AG10803 (cell line): ENCODE data around the gene MYO1D.
A peak's percentile ranks its signal among the peaks of the same experiment; 100 is the strongest.

Source experiments
- DNase-seq: peaks from one replicate; pipeline ENCODE4 v3.0.0; 2010; ENCODE audit warnings: low read depth
- H3K4me3 ChIP-seq: 2 replicates; pipeline ENCODE4 v1.5.1; 2011; ENCODE audit warnings: mild to moderate bottlenecking, low read length, control low read depth
- TF ChIP-seq, protein P1 (sequence below): conservative IDR thresholded peaks from 2 replicates; pipeline ENCODE4 v1.5.1; 2011; ENCODE audit warnings: mild to moderate bottlenecking, low read length, control low read depth, inconsistent platforms

Gene MYO1D

DNA sequence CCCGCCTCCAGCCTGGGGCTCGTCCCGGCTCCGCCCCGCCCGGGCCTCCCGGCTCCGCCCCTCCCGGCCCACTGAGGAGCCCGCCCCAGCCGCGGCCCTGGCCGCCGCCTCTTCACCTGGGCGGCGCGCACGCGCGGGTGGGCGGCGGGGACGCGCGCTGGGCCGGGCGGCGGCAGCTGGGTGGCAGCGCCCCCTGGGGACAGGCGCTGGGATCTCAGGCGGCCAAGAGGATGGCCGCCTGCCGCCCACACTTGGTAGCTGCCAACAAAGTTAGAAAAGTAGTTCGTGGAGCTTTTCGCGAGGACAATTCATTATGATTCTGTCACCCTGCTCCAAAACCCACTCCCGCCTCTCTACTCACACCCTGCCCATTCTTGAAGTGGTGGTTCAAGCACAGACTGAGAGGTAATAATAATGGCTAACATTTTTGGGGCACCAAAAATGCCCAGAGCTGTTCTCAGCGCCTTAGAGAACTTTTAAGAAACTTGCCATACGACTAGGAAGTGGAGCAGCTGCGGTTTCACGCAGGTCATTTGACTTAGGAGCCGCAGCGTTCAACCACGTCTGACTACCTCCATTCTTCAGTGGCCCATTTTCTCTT is 340 bp upstream of the MYO1D start:
- TF ChIP-seq, protein P1, sequence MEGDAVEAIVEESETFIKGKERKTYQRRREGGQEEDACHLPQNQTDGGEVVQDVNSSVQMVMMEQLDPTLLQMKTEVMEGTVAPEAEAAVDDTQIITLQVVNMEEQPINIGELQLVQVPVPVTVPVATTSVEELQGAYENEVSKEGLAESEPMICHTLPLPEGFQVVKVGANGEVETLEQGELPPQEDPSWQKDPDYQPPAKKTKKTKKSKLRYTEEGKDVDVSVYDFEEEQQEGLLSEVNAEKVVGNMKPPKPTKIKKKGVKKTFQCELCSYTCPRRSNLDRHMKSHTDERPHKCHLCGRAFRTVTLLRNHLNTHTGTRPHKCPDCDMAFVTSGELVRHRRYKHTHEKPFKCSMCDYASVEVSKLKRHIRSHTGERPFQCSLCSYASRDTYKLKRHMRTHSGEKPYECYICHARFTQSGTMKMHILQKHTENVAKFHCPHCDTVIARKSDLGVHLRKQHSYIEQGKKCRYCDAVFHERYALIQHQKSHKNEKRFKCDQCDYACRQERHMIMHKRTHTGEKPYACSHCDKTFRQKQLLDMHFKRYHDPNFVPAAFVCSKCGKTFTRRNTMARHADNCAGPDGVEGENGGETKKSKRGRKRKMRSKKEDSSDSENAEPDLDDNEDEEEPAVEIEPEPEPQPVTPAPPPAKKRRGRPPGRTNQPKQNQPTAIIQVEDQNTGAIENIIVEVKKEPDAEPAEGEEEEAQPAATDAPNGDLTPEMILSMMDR, result peak; percentile 62
- H3K4me3 ChIP-seq, result peak overlapping the region; percentile 83
- peak; percentile 86 for DNase-seq

DNA sequence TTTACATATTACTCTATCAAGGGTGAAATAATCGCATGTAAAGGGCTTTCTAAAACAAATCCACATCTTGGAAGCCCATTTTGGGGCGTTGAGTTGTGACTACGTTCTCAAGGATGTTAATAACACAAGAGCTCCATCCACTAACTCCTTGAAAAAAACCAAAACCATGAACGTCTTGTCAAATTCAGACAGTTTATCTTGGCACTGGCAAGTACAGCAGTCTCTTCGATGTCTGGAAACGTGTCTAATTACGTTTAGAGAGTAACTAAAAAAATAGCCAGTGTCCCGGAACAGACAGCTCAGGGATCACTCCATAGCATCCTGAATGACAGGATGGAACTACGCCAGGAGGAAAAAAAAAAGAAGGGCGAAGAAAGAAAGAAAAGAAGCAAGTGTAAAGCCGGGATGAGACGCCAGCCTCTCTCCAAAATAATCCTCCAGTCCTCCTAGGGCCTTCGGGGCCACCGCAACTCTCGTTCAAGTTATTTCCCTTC is 954 bp downstream of the MYO1D start:
- peak overlapping the region; percentile 83 for H3K4me3 ChIP-seq
- TF ChIP-seq, protein P1, result no peak
- DNase-seq, result peak; percentile 45

DNA sequence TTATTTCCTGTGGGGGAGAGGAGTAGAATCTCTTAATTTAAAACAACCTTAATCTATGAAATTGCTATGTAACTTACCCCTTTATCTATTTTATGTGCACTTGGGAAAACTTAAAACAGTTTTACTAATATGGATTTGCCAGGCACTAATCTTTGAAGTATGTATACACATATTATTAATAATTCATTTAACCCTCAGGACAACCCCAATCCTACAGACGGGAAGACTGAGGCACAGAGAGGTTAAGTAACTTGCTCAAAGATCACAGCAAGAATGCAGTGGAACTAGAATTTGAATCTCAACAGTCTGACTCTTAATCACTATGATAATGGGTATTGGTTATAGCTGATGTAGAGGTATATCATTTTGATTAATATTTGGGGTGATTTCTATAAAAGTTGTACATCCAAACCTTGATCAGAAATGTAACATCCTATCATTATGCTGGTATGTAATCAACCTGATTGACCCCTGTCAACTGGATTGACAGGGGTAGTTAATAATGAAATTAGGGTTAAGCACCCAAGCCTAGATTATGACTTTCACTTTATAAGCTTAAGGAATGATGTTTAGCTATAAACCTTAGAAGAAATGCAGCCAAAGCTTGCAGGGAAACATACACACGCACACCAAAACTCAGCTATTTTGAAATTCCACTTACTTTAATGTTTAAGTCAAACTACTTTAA is 1.6 kb downstream of the MYO1D start:
- no peak for DNase-seq
- TF ChIP-seq, protein P1, result no peak
- peak overlapping the region; percentile 83 for H3K4me3 ChIP-seq

DNA sequence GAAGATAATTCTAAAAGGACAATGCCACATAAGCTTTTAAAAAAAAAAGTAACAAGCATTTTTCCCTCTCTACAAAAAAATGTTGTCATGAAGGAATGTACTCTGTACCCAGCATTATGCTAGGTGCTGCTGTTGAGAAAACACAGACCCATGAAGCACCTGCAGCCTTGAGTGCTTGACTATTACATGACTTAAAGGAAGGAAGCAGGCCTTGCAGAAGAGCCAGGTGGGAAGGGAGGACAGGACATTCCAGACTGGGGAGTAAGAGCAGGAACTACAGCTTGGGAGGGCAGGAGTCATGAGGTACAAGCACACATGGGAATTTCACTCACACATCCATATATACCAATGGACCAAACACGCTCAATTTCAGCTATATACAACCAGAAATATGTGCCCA is 3.8 kb downstream of the MYO1D start:
- TF ChIP-seq, protein P1, result no peak
- DNase-seq, result no peak
- H3K4me3 ChIP-seq, result no peak overlapping the region

DNA sequence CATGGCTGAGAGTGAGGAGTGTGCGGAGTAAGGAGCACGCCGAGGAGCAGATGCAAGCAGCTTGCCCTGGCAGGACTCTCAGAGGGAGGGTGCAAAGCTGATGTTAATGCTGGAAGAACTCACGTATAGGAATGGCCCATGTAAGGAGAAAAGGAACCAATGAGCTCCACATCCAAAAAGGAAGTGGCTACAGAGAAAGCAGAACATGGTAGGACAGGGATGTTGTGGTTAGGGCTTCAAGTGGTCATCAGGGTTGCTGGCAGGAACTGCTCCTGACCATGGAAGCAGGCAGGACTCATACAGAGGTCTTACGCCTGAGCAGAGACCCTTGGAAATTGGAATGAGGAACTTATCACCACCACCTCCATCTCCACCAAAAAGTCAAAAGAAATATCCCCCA is 5.2 kb downstream of the MYO1D start:
- TF ChIP-seq, protein P1, result no peak
- no peak for DNase-seq
- H3K4me3 ChIP-seq, result no peak overlapping the region

DNA sequence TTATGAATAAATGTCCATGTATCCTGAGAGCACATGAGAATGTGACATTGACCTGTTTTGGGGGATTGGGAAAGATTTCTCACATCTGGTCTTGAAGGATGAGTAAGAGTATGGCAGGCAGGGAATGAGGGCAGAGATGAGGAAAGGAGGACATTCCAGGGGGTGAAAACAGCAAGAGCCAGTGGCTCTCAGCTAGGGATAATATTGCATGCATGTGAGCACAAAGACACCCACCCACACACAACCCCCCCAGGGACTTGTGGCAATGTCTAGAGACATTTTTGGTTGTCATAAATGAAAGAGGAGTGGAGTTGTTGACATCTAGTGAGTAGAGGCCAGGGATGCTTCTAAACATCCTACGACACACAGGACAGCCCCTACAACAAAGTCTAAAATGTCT is 6.0 kb downstream of the MYO1D start:
- TF ChIP-seq, protein P1, result no peak
- peak; percentile 96 for DNase-seq
- H3K4me3 ChIP-seq, result 0 out of 2 replicates have a peak overlapping the region, but pooled peaks have one; percentile 5

DNA sequence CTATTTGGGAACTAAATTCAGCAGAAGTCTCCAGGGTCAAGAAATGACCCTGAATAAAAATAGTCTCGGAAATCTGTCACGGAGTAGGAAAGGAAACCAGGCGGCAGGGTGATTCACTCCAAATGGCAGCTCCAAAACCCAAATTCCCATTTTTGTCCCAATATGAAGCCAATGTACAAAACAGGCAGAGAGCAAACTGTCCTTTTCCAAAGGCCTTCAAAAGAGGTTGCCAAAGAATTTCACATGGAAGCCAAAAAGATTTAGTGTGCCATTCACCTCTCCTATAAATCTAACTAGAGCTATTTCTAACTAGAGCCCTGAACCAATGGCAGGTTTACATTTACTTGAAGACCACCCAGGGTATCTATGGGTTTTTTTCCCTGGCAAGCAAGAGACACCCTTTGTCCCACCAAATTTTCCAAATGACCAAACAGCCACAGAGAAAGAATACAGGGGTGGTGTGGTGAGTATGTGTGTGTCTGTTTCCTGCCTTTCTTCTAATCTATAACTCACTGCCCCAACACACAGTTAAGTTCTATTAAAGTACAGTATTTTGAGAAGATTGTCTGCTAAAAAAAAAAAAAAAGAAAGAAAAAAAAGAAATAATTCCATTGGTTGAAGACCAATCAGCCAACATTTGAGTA is 6.8 kb downstream of the MYO1D start:
- peak; percentile 80 for DNase-seq
- no peak overlapping the region for H3K4me3 ChIP-seq
- TF ChIP-seq, protein P1, result no peak
